PFSK-1 (cell line): ENCODE measurements around the gene SLC12A4.
"Not testable (repeated sequence)": the region's sequence is repeated elsewhere in the genome, so short reads cannot be mapped to it uniquely, and the experiment has no call there.

Source experiments
- POLR2AphosphoS5 ChIP-seq: IDR thresholded peaks from 2 replicates; pipeline ENCODE4 v1.6.1; 2012; ENCODE audit warnings: low read depth, mild to moderate bottlenecking, control low read depth, low read length, moderate library complexity
- SIN3A ChIP-seq: IDR thresholded peaks from 2 replicates; pipeline ENCODE4 v1.6.1; 2012; ENCODE audit warnings: mild to moderate bottlenecking, low read length, moderate library complexity, borderline replicate concordance; ENCODE audit not compliant: insufficient read depth
- TF ChIP-seq, protein P1 (sequence below), 2 experiments: IDR thresholded peaks; 2 replicates each; pipeline versions ENCODE4 v1.6.1 to v1.8.0; 2011 to 2012; ENCODE audit warnings: low read depth in 2 of 2, low read length in 2 of 2, control low read depth in 1 of 2, inconsistent platforms in 1 of 2, mild to moderate bottlenecking in 1 of 2, moderate library complexity in 1 of 2; ENCODE audit not compliant: insufficient read depth in 1 of 2

DNA sequence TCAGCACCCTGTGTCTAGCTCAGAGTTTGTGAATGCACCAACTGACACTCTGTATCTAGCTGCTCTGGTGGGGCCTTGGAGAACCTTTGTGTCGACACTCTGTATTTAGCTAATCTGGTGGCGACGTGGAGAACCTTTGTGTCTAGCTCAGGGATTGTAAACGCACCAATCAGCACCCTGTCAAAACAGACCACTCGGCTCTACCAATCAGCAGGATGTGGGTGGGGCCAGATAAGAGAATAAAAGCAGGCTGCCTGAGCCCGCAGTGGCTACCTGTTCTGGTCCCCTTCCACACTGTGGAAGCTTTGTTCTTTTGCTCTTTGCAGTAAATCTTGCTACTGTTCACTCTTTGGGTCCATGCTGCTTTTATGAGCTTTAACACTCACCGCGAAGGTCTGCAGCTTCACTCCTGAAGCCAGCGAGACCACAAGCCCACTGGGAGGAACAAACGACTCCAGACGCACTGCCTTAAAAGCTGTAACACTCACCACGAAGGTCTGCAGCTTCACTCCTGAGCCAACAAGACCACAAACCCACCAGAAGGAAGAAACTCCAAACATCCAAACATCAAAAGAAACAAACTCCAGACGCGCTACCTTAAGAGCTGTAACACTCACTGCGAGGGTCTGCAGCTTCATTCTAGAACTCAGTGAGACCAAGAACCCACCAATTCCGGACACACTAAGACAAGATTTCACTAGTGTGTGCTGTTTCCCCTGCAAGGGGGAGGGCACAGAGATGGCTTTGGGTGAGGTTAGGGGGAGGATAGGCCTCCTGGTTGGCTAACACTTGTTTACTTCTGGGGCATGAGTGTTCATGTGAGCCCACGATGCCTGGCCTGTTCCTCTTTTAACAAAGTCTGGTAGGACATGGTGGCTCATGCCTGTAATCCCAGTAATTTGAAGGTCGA, 30.6 kb upstream of the SLC12A4 start, which contains the start of gene DPEP2:
- not testable (repeated sequence) for TF ChIP-seq POLR2AphosphoS5, SIN3A
- TF ChIP-seq, protein P1, sequence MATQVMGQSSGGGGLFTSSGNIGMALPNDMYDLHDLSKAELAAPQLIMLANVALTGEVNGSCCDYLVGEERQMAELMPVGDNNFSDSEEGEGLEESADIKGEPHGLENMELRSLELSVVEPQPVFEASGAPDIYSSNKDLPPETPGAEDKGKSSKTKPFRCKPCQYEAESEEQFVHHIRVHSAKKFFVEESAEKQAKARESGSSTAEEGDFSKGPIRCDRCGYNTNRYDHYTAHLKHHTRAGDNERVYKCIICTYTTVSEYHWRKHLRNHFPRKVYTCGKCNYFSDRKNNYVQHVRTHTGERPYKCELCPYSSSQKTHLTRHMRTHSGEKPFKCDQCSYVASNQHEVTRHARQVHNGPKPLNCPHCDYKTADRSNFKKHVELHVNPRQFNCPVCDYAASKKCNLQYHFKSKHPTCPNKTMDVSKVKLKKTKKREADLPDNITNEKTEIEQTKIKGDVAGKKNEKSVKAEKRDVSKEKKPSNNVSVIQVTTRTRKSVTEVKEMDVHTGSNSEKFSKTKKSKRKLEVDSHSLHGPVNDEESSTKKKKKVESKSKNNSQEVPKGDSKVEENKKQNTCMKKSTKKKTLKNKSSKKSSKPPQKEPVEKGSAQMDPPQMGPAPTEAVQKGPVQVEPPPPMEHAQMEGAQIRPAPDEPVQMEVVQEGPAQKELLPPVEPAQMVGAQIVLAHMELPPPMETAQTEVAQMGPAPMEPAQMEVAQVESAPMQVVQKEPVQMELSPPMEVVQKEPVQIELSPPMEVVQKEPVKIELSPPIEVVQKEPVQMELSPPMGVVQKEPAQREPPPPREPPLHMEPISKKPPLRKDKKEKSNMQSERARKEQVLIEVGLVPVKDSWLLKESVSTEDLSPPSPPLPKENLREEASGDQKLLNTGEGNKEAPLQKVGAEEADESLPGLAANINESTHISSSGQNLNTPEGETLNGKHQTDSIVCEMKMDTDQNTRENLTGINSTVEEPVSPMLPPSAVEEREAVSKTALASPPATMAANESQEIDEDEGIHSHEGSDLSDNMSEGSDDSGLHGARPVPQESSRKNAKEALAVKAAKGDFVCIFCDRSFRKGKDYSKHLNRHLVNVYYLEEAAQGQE (IDR thresholded peaks at IDR 0.05; ENCODE audit: insufficient read depth in 1 of 2, low read depth in 2 of 2, low read length in 2 of 2): not testable (repeated sequence)
